ENCODE results near the gene CALHM1.

GRCh38 chr10:103452506-103453230 lies 6.0 kb downstream of the CALHM1 start:
- TF ChIP-seq CTCF (IDR thresholded peaks at IDR 0.05; ENCODE audit: low read length) = no peak
- TF ChIP-seq EZH2 (optimal IDR thresholded peaks at IDR 0.05; ENCODE audit: low read depth, low read length) = no peak
- TF ChIP-seq EZH2phosphoT487 (IDR thresholded peaks at IDR 0.05; ENCODE audit: low read length) = no peak
